NCI-H2107 treated with DMSO at 0.1 percent for 48 hours (cell line): ENCODE measurements around the gene TMEM54.

Source experiments
- DNase-seq: peaks from one replicate; lab custom pipeline; 2025; ENCODE audit not compliant: unreplicated experiment; lab: John Stamatoyannopoulos, UW

The TMEM54 gene

DNA sequence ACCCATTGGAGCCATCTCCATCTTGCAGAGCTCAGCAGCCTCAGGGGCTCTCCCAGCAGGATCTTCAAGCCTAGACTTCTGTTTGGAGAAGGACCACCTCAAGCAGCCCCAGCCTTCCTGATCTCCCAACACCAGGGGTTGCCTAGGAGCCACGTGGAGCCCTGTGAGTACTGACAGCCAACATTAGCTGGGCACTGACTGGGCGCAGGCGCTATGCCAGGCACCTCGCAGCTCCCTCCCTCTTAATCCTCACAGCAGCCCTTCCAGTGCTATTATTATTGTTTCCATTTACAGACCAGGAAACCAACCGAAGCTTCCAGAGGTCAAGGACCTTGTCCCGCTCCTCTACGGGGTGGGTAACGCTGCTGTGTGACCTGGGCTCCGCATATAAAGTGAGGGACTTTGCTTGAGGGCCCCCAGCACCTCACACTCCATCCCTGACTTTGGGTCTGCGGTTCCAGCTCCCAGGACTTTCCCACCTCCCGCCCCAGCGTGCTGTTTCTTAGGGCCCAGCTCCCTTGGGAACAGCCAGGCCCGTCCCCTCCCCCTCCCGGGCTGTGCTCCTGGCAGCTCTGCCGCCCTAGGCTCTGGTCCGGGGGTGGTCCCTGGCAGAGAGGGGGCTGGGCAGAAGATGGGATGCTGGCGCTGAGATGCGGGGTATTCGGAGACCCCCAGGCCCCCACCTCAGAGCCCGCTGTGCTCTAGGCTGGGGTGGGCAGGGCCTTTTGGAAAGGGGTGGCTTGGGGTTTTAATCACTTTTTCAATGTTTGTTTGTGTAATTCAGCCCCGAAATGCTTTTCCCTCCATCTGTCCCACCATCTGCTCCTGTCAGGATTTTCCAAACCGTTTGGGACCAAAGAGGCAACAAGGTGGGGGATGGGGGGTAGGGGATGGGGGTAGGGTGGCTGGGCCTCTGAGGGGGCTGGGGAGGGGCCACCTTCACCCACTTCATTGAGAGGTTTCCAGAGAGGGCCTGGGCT, 19.0 kb downstream of the TMEM54 start:
- DNase-seq: peak; percentile 31

DNA sequence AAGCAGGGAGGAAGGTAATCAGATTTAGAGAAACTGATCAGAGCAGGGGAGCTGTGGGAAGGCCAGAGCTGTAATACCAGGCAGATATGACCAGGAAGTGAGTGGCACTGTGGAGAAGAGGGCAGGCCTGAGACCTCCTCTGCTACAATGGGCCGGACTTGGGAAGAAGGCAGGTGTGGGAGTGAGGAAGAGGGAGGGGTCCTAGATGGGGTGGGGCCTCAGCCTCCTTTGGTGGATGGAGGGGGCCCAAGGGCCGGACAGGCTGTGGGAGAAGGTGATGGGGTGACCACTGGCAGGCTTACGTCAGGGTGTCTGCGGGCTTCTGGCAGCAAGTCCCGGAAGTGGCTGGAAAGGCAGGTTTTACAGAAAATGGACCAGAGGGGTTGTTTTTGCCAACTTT, 19.9 kb downstream of the TMEM54 start:
- DNase-seq: no peak

DNA sequence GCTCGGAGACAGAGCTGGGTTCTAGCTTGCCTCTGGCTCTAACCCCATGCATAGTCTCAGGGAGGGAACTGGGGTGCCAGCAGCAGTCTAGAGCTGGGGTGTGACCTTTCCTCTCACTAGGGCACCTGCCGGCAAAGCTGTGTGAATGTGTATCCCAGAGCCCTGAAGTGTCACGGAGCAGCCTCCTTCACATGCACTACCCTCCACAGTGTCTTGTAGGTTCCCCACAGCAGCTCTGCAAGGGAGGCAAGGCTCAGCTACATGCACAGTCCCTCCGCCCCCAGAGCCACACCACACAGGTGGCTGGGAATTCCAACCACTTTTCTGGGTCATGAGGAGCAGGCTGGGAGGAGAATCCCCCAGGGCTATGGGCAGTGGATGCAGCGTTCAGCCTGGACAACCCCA, 22.6 kb downstream of the TMEM54 start:
- DNase-seq: no peak

DNA sequence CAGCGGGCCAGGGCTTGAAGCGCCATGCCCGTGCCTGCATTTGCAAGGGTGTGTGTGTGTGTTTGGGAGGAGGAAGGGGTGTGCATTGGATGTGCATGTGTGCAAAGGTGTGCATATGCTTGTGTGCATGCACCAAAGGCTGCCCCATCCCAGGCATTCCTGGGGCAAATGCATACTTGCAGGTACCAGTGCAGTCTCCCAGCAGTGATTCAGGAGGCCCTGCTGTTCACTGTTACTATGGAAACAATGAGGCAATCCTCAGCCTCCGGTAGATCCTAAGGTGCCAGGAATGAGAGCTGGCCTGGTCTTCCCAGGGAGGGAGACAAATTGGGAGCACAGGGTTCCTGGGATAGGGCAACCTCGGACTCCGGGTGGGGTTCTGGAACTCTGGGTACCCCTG, 23.0 kb downstream of the TMEM54 start:
- DNase-seq: no peak

DNA sequence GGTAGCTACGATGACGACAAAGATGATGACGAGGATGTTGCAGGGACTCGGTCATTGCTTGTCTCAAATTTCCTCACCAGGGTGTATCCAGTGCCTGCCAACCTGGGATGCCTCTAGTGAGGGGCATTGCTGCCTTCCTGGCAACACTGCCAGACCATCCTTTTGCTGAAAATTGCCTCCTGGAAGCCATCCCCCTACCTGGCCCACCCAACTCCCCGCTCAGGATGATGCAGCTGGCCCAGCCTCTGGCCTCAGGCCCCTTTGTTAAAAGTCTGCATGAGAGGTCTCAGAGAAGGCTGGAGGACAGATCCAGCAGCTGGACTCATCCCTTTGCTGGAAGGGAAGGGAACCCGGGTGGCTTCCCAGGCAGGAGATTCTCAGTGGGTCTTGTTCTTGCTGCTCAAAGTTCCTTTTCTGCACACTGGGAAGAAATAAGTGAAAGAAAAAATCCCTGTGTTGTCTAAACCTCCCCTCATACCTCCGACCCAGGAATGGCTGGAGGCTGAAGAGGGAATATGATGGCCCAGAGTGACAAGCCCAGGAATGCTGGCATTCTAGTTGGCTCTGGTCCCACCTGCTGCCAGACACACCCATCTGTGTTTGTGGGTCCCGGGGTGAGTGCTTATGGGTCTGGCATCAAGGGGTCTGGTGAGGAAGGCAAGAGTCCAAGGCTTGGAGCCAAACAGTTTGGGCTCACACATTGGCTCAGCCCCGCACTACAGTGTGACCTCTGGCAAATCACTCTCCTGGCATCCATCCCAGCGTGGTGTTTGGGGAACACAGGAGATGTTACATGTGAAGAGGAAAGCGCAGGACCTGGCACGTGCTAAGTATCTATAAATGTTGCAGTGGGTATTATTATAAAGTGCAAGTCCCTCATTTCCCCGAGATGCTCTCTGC, 23.7 kb downstream of the TMEM54 start:
- DNase-seq: no peak

DNA sequence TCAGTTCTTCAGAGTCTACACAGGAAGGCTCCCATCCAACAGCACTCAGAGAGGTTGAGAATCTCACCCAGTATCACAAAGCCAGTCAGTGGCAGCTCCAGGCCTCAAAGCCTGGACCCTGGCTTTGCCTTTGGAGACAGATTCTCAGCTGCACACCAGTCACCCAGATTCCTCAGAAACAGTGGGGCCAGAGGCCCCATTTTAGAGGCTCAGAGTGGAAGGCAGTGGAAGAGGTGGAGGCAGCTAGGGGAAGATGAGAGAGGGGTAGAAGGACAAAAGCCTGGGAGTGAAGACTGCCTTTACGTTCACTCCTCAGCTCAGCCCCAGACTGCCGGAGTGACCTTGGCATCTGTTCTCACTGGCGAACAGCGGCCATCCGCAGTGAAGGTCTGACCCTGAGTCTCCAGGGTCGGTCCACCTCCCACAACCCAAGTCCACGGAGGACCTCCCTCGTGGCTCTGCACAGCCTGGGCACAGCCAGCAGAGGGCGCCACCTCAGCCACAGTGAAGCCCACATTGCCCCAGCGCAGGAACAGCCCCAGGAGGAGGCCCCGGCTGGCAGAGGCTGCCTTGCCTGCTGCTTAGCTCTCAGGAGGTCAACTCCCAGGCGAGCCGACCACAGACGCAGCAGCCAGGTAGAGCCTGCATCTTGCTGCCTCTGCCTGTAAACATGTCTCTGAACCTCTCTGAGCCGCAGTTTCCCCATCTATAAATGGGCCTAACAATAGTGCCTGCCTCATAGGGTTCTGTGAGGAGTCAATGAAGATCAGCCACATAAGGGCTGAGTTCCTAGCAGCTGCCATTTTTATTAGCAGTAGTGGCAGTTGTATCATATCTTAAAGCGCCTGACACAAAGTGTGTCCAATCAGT, 24.6 kb downstream of the TMEM54 start:
- DNase-seq: no peak

DNA sequence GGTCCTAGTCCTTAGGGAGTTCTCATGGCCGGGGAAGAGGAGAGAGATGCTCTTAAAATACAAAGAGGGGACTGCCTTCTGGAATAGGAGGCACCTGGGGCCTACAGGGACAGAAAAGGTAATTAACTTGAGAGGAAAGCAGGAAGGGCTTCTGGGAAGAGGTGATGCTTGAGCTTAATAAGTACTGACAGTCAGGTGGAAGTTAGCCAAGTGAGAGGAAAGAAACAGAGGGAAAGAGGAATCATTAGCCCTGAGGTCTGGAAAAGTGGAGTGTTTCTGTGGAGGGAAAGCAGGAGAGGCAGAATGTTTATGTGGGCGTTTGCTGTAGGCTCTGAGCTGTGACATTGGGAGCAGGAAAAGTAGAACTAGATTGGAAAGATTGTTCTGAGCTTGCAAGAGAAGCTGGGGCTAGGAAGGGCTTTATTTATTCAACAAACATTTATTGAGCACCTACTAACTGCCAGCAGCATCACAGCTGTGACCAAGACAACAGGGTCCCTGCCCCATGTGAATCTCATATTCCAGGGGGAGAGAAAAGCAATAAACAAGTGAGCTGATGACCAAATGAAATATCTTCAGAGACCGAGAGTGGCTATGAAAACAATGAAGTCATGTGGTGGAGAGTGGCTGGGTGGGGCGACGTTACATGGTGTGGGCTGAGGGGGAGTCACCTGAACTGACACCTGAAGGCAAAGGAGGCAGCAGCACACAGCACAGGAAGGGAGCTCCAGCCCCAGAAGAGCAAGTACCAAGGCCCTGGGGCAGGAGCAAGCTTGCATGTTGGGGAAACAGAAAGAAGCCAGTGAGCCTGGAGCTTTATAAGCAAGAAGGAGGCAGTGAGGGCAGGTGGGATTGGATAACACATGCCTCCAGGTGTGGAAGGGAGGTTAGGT, 26.1 kb downstream of the TMEM54 start:
- DNase-seq: no peak

DNA sequence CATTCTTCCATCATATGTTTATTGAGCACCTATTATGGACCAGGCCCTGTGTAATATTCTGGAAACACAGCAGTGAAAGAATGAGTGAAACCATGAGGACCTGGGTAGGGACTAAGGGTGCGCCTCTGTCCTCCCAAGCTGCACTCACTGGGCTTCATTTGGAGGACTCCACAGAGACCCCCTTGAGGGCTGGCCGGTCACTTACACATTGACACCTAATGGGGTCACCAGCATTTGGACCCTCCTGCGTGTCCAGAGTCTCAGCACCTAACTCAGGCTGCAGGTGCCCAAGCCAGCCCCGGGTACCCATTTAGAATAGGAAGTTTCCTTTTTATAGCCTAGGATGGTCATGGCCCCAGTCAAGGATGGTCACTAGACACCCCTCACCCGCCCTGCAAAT, 27.7 kb downstream of the TMEM54 start:
- DNase-seq: no peak

DNA sequence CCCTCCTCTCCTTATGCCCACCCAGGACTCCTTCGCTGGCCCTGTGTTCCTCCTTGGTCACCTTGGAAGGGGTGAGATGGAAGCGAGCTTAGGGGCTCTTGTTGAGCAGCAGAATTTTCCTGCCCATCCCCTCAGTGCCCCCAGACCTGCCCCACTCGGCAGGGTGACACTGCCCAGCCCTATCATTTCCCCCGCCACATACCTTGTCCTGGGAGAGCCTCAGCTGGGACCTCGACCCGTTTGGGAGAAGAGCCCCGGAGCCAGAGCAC, 29.1 kb downstream of the TMEM54 start:
- DNase-seq: no peak

DNA sequence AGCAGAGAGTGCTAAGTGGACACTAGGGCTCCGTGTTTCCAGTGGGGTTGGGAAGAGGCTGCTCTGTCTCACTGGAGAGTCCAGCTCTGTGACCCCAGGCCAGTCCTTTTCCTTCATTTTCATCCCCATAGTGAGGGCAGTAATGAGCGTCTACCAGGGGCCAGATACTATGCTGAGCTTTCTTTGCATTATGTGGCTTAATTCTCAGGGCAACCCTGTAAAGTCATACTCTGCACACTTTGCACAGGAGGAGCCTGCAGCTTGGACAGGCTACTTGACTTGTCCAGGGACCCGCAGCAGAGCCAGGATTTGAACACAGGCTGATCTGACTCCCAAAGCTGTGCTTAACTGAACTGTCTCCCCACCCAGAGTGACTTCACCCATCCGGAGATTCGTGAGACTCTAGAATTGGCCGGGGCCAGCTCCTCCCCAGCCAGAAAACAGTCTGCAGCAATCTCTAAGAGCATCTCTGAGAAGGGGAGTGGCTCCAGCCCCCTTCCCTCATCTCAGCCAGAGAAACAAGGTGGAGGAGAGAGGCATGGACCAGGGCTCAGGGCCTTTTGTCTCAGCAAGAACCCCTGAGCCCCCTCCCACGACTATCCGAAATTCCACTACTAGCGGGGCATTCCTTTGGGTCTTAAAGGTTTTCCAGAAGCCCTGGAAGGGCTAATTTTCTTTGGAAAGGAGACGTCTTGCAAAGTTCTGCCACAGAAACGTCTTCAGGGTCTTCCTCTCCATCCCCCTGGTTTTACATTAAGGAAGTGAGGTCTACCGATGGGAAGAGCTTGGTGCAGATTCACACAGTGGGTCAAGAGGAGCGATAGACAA, 29.6 kb downstream of the TMEM54 start:
- DNase-seq: no peak

DNA sequence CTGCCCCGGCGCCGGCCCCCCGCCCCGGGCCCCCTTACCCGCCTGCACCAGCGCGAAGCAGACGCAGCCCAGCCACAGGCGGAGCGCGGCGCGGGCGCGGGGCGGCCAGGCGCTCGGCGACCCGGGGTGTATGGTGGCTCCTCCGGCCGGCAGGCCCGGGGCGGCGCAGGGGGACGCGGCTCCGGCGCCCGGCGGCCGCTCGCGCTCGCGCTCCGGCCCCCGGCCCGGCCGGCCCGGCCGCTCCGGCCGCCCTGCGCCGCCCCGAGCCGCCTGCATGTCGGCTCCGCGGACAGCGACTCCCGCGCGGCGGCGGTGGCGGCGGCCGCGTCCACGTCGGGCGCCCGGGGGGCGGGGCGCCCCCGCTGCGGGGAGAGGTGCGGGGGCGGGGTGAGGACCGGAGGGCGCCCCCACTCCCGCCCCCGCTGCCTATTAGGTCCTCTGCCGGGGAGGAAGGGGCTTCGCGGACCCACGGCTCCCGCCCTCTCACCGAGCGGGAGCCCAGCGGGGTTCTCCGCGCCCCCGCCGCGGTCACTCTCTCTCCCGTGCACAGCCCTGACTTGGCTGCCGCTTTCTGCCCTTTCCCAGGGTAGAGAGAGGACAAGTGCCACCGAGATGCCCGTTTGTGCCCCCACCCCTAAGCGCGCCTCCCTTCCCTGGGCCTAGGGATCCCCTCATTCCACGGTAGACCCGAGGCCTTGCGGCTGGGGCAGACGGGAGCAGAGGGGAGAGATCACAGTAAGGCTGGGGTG, 30.4 kb downstream of the TMEM54 start, which contains the start of gene FNDC5:
Gene FNDC5 (minus strand): TSS at position 298 of the 749 bp plus-strand sequence.
- DNase-seq: no peak

DNA sequence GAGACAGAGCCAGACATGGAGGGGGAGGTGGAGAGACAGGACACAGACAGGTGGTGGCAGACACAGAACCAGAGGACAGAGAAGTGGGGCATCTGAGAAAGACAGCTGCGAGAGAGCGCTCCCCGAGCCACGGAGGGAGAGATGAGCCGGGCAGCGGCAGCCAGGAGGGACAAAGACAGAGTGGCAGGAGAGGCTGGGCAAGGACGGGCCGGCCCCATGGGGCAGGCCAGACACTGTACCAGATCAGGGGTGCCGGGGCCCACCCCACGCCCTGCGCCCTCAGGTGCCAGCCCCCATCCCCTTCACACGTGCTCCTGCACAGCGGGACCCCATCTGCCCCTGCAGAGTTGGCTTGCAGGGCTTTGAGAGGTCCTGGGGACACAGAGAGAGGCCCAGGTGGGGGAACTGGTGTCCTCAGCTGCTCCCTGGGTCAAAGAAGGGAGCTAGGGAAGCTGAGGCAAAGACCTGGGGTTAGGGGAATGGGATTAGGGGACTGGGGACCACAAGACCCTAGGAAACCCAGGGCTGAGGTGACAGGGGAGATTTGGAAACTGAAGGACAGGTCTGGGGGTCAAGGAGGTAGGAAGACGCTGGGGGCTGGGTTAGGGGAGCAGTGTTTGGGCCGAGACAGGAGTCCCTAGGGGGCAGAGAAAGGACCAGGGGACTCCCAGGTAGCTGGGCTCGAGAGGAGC, 31.1 kb downstream of the TMEM54 start:
- peak; percentile 51 for DNase-seq

DNA sequence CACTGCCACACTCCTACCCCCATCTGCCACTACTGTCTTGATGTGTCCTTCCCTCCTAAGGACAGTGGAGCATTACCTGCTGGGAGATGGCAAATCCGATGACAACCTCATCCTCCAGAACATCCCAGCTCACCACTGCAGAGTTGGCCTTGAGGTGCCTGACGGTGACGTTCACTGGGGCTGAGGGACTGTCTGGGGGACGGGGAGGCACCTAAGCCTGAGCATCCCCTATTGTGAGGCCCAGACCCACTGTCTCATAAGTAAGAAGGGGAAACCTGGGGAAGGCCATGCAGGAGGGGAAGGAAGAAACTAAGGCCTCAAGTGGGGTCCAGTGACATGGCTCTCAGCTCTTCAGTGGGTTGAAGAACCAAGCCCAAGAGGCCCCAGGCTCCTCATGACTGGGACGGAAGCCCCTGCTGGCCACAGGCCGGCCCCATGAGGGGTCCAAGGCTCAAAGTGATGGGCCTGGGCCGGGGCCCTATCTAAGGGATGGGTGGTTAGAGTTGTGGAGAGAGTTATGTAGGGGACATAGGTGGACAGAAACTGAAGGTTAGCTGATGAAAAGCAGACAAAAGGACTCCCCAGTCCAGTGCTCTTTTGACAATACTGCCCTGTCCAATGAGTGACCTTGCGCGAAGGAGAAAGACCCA, 32.3 kb downstream of the TMEM54 start:
- DNase-seq: no peak

DNA sequence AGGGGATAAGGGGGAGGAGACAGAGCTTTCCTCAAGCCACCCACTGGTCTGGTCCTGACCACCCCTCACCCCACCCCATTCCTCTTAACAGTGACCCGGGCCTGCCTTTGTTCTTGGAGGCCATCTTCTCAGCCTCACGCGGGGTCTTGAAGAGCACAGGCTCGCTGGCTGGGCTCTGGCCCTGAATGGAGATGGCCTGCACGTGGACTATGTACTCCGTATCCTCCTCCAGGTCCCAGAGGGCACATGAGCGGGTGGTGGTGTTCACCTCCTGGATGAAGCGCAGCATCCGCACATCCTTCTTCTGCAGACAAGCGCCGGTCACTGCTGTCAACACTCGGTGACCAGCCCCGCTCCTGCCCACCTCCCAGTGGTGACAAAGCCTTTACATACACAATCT, 33.1 kb downstream of the TMEM54 start:
- DNase-seq: no peak

DNA sequence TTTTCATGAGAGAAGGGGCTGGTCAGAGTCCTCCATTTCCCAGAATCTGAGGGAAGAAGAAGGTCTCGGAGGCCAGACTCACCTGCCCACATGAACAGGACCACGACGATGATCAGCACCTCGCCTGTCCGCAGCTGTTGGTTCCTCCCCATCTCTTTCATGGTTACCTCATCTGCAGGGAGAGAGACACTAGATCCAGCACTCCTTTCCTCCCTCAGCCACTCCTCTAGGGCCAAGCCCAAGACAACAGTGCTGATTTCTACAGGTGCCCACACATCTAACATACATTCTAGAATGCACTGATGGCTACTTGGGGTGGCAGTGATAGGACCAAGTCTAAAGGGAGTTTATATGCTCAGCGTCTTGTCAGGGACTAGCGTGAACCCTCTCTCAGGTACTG, 33.5 kb downstream of the TMEM54 start:
- no peak for DNase-seq

DNA sequence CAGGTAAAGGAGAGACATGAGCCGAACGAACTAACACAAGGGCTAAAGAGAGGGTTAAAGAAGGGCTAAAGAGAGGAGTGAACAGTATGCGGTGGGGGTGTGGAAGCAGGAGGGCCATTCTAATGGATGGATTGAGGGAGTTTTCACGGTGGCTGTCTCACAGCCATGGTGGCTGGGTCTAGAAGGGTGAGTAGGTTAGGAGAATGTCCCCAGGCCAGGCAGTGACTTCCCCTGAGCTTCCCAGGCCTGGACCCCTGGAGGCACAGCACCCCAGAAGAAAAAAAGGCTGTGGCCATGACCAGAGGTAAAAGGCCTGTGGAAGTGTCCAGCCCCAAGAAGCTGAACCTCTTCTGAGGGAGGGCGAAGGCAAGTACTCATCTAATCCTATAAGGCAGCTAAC, 34.0 kb downstream of the TMEM54 start:
- DNase-seq: no peak

DNA sequence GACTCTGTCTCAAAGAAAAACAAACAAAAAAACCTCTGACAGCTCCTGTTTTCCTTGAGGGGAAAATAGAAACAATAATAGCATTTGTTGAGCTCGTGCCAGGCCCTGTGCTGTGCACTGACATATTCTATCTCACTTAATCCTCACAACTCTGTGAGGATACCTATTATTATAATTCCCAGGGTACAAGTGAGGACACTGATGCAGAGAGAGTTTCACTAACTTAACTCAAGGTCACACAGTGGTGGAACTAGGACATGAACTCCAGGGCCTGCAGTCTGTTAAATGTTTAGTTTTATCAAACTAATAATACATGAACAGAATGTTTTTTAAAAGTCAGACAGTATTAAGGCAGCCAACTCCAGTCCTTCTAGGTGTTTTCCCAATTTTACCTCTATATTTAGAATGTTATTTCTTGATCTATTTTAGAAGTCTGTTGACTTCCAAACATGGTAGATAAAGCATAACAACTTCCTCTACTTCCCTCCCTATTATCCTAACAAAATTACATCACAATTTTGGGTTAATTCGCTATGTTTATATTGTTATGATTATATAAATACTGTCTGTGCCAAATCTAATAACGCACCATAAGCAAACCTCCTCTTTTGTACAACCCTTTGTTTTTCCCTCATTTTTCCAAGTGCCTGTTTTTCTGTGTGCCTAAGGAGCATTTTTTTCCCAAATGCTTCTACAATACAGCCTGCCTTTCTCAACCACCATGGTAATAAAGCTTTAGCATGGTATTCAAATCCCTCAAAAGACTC, 35.4 kb downstream of the TMEM54 start:
- no peak for DNase-seq
